Subcutaneous abdominal adipose tissue (tissue), 5 donors: Measurements from ENCODE around the gene P2RX2.

ENCODE experiments used
- H3K27ac ChIP-seq: one replicate; pipeline ENCODE4 v1.7.0; 2013; ENCODE audit warnings: low read depth, mild to moderate bottlenecking, inconsistent platforms, low read length, moderate library complexity
- H3K27me3 ChIP-seq, 5 donors: one replicate each; pipeline ENCODE4 v1.7.0; 2013; ENCODE audit warnings: low read length in 5 of 5, inconsistent platforms in 1 of 5; ENCODE audit not compliant: control insufficient read depth in 5 of 5, insufficient read depth in 4 of 5
- H3K36me3 ChIP-seq, 5 donors: one replicate each; pipeline ENCODE4 v1.7.0; 2013; ENCODE audit warnings: low read length in 5 of 5; ENCODE audit not compliant: control insufficient read depth in 5 of 5, insufficient read depth in 5 of 5
- H3K4me1 ChIP-seq, 5 donors: one replicate each; pipeline ENCODE4 v1.7.0; 2013; ENCODE audit warnings: low read length in 5 of 5, mild to moderate bottlenecking in 3 of 5, moderate library complexity in 1 of 5; ENCODE audit not compliant: control insufficient read depth in 5 of 5, insufficient read depth in 5 of 5
- H3K4me3 ChIP-seq, 5 donors: one replicate each; pipeline ENCODE4 v1.7.0; 2013; ENCODE audit warnings: low read length in 5 of 5, low read depth in 1 of 5
- H3K9ac ChIP-seq, 5 donors: one replicate each; pipeline ENCODE4 v1.7.0; 2013; ENCODE audit warnings: low read length in 5 of 5, mild to moderate bottlenecking in 4 of 5, moderate library complexity in 3 of 5
- H3K9me3 ChIP-seq, 5 donors: one replicate each; pipeline ENCODE4 v1.7.0; 2013; ENCODE audit warnings: low read length in 5 of 5; ENCODE audit not compliant: control insufficient read depth in 5 of 5
- donor health status: healthy.
- donor health status: healthy.
- donor health status: healthy.
- donor health status: healthy.
- donor health status: healthy.

The P2RX2 gene

DNA sequence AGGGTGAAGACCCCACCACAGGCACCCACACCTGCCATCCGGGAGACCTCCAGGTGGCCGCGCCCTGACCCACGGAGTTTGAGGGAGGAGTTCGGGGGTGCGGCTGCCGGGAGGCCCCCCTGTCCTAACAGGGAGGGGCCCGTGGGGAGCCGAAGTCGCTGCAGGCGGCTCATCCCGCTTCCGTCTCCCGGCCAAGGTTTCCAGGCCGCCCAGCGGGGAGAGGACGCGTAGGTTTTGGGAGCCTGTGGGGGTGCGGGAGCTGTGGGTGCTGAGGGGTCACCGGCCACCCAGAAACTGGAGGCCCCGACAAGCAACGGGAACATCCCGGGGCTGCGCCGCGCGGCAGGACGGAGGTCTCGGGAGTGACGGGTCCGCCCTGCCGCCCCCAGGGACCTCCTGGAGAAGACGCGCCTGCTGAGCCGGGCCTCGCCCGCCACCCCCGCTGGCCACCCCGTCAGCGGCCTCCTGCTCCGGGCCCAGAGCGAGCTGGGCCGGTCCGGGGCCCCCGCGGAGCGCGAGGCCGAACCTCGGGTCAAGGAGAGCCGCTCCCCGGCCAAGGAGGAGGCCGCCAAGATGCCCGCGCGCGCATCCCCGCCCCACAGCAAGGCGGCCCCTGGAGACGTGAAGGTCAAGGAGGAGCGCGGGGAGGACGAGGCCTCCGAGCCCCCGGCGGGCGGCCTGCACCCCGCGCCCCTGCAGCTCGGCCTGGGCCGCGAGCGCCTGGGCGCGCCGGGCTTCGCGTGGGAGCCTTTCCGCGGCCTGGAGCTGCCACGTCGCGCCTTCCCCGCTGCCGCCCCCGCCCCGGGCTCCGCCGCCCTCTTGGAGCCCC, 35.8 kb upstream of the P2RX2 start:
- Histone ChIP-seq H3K27me3 (peaks cover 0 to 7% (median 0%) of the 10 kb centered on the region in 5 donors), H3K27ac (no peak overlapping the region), H3K9me3 (no peaks in the 10 kb centered on the region), H3K4me1 (peaks cover 0 to 13% (median 7%) of the 10 kb centered on the region in 5 donors), H3K4me3 (peak overlapping the region in 2 of 5 donors; percentile 11 to 31), H3K36me3 (peaks cover 0 to 42% (median 19%) of the 10 kb centered on the region in 5 donors), H3K9ac (no peak overlapping the region)

DNA sequence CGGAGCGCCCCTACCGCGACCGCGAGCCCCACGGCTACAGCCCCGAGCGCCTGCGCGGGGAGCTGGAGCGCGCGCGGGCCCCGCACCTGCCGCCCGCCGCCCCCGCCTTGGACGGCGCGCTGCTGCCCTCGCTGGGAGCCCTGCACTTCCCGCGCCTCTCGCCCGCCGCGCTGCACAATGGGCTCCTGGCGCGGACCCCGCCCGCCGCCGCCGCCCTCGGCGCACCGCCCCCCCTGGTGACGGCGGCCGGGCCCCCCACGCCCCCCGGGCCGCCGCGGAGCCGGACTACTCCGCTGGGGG, 35.2 kb upstream of the P2RX2 start:
- Histone ChIP-seq H3K9me3 (peaks cover 0 to under 1% (median 0%) of the 10 kb centered on the region in 5 donors), H3K36me3 (peaks cover 0 to 36% (median 14%) of the 10 kb centered on the region in 5 donors), H3K4me1 (peaks cover 0 to 13% (median 7%) of the 10 kb centered on the region in 5 donors), H3K4me3 (no peak overlapping the region), H3K27me3 (peaks cover 0 to 7% (median 0%) of the 10 kb centered on the region in 5 donors), H3K9ac (no peak overlapping the region), H3K27ac (no peak overlapping the region)

DNA sequence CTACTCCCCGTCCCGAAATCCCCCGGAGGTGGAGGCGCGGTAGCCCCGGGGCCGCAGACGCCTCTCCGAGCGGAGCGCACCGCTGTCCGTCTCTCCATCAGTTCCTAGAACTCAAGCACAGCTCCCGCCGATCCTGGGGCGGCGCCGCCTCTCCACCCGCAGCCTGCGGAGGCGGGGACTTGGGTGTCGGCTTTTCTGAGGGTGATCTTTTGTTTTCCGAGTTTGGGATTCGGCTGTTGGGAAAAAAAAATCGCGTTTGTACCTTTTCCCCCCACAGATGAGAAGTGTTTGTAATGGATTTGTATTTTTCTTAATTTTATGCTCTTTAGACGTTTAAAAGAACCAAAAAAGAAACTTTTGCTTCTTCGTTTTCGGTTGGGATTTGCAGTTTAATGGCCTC, 34.8 kb upstream of the P2RX2 start:
- H3K4me3 ChIP-seq = no peak overlapping the region
- H3K9ac ChIP-seq = no peak overlapping the region
- peaks cover 0 to 7% (median 0%) of the 10 kb centered on the region in 5 donors for H3K27me3 ChIP-seq
- H3K27ac ChIP-seq = no peak overlapping the region
- H3K9me3 ChIP-seq = peaks cover 0 to 5% (median 0%) of the 10 kb centered on the region in 5 donors
- peaks cover 0 to 13% (median 7%) of the 10 kb centered on the region in 5 donors for H3K4me1 ChIP-seq
- H3K36me3 ChIP-seq = peaks cover 0 to 33% (median 11%) of the 10 kb centered on the region in 5 donors

DNA sequence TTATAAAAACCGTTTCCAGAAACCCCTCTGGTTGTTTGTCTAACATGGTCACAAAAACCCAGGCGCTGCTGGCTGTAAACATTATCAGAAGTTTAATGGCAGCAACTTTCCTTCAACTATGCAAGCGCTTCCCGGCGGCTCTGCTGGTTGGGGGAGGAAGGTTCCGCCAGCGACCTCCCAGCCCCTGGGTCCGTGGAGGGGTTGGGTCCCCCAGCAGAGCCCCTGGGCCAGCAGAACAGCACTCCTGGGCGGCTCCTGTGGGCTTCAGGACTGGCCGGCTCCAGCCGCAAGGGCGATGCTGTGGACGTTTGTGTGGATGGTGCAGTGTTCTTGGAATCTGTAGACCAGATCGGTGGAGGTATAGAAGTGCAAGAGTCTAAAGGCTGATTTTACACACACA, 34.1 kb upstream of the P2RX2 start:
- H3K36me3 ChIP-seq = peaks cover 0 to 26% (median 11%) of the 10 kb centered on the region in 5 donors
- H3K4me1 ChIP-seq = peaks cover 0 to 13% (median 7%) of the 10 kb centered on the region in 5 donors
- peaks cover 0 to 9% (median 5%) of the 10 kb centered on the region in 5 donors for H3K9me3 ChIP-seq
- no peak overlapping the region for H3K27ac ChIP-seq
- H3K9ac ChIP-seq = no peak overlapping the region
- H3K4me3 ChIP-seq = no peak overlapping the region
- peaks cover 0 to 7% (median 0%) of the 10 kb centered on the region in 5 donors for H3K27me3 ChIP-seq

DNA sequence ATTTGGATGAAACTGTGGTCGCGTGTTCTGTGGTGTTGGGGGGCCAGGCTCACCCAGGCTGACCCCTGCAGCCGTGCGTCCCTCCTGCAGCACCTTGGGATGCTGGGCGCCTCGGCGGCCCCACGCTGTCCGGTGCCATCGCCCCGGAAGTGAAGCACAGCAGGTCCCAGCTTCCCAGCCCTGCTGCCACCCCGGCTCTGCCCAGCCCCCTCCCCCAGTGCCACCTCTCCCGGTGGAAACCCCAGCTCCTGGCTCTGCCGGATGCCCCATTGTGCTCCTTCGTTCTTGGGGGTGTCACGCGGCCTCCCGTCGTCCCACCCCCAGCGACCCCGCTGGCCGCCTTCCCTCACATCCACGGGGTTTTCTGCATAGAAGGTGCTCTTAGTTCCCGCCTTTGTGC, 33.4 kb upstream of the P2RX2 start:
- H3K4me1 ChIP-seq = peaks cover 0 to 13% (median 7%) of the 10 kb centered on the region in 5 donors
- peaks cover 0 to 22% (median 11%) of the 10 kb centered on the region in 5 donors for H3K36me3 ChIP-seq
- H3K9me3 ChIP-seq = peaks cover 0 to 9% (median 5%) of the 10 kb centered on the region in 5 donors
- peaks cover 0 to 7% (median 0%) of the 10 kb centered on the region in 5 donors for H3K27me3 ChIP-seq
- H3K9ac ChIP-seq = no peak overlapping the region
- no peak overlapping the region for H3K4me3 ChIP-seq
- no peak overlapping the region for H3K27ac ChIP-seq

DNA sequence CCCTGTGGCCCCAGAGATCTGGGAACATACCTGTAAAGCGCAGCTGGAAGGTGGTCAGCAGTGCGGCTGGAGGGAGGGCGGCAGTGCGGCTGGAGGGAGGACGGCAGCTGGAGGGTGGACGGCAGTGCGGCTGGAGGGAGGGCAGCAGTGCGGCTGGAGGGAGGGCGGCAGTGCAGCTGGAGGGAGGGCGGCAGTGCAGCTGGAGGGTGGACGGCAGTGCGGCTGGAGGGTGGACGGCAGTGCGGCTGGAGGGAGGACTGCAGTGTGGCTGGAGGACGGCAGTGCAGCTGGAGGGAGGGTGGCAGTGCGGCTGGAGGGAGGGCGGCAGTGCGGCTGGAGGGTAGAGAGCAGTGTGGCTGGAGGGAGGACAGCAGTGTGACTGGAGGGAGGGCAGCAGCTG, 31.6 kb upstream of the P2RX2 start:
- peaks cover 0 to 9% (median 5%) of the 10 kb centered on the region in 5 donors for H3K9me3 ChIP-seq
- no peak overlapping the region for H3K27ac ChIP-seq
- H3K27me3 ChIP-seq = peaks cover 0 to 7% (median 0%) of the 10 kb centered on the region in 5 donors
- no peak overlapping the region for H3K4me3 ChIP-seq
- no peak overlapping the region for H3K9ac ChIP-seq
- H3K4me1 ChIP-seq = peaks cover 0 to 11% (median 5%) of the 10 kb centered on the region in 5 donors
- H3K36me3 ChIP-seq = peaks cover 0 to 9% (median 0%) of the 10 kb centered on the region in 5 donors

DNA sequence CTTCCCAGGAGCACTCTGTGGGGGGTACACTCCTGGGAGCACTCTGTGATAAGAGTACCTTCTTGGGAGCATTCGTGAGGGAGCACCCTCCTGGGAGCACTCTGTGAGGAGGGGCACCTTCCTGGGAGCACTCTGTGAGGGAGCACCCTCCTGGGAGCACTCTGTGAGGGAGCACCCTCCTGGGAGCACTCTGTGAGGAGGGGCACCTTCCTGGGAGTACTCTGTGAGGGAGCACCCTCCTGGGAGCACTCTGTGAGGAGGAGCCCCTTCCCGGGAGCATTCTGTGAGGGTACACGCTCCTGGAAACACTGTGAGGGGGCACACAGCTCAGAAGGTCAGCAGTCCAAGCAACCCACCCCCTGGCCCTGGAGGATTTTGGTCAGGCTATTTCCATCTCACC, 30.8 kb upstream of the P2RX2 start:
- H3K4me3 ChIP-seq = no peak overlapping the region
- H3K9me3 ChIP-seq = peaks cover 0 to 9% (median 5%) of the 10 kb centered on the region in 5 donors
- peaks cover 0 to 4% (median 1%) of the 10 kb centered on the region in 5 donors for H3K4me1 ChIP-seq
- no peak overlapping the region for H3K9ac ChIP-seq
- H3K27me3 ChIP-seq = peaks cover 0 to 7% (median 0%) of the 10 kb centered on the region in 5 donors
- no peak overlapping the region for H3K27ac ChIP-seq
- peaks cover 0 to 9% (median 0%) of the 10 kb centered on the region in 5 donors for H3K36me3 ChIP-seq

DNA sequence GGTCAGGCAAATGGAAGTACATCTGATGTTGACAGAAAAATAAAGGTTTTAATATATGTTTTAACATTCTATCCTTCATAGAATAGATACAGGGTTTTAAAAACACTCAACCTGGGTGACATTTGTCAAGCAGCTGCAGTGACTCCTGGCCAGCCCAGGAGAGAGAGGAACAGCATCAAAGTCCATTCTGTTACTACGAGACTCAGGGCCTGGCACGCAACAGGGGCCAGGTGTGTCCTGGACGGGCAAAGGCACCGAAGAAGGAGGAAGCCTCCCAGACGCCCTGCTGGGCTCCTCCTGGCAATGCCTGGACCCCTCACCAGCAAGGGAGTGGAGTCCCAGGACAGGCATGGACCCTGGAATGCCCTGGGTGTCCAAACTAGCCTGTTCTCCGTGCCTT, 30.3 kb upstream of the P2RX2 start:
- H3K4me1 ChIP-seq = peaks cover 0 to under 1% (median 0%) of the 10 kb centered on the region in 5 donors
- no peak overlapping the region for H3K9ac ChIP-seq
- no peak overlapping the region for H3K27ac ChIP-seq
- H3K36me3 ChIP-seq = peaks cover 0 to 9% (median 0%) of the 10 kb centered on the region in 5 donors
- H3K4me3 ChIP-seq = no peak overlapping the region
- H3K9me3 ChIP-seq = peaks cover 0 to 9% (median 5%) of the 10 kb centered on the region in 5 donors
- peaks cover 0 to 7% (median 0%) of the 10 kb centered on the region in 5 donors for H3K27me3 ChIP-seq

DNA sequence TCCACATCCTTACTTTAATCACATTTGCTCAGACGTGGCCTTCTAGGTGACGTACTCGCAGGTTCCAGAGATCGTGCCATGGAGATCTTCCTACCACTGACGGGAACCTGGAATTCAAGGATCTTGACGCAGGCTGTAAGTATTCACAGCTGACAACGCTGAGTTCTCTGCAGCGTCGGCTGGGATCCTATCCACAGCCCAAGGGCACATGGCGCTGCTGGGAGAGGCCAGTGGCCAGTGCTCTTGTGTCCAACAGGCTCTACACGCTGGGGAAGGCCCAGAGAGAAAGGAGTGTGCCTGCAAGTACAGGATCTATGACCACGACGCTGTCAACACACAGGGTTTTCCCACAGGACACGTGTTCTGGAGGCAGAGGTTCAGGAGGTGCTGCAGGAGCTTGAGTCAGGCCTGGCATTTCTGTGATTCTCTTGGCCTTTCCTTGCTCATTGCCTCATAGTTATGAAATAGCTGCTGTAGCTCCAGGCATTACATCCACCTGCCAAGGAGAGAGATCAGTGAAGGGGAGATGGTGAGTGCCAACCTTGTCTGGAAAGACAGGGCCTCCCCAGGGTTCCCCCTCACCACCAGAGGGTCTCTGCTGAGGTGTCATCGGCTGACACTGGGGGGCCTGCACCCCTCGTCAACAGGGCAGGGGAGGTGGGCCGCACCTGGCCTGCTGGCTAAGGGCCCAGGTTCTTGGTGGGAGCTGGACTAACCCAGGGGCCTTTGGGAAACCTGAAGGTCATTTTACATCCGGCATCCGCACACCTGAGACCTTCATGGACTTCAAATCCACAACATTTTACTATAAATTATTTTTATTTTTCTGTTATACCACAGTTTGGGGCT, 29.5 kb upstream of the P2RX2 start:
- H3K9ac ChIP-seq = no peak overlapping the region
- H3K27ac ChIP-seq = no peak overlapping the region
- H3K27me3 ChIP-seq = peaks cover 0 to 7% (median 0%) of the 10 kb centered on the region in 5 donors
- H3K4me3 ChIP-seq = no peak overlapping the region
- peaks cover 0 to 9% (median 5%) of the 10 kb centered on the region in 5 donors for H3K9me3 ChIP-seq
- H3K4me1 ChIP-seq = peaks cover 0 to 8% (median 7%) of the 10 kb centered on the region in 5 donors
- H3K36me3 ChIP-seq = peaks cover 0 to 4% (median 0%) of the 10 kb centered on the region in 5 donors
